GM20000 (cell line): Measurements from ENCODE around the gene SUPT3H.

Source experiments
- DNase-seq: peaks from one replicate; pipeline ENCODE4 v3.0.0; 2012; ENCODE audit warnings: low spot score
- CTCF ChIP-seq: IDR thresholded peaks from 2 replicates; pipeline ENCODE4 v1.5.1; 2012; ENCODE audit warnings: mild to moderate bottlenecking, control low read depth; ENCODE audit errors: extremely low read depth, missing control alignments

Gene SUPT3H

GRCh38 chr6:45116714-45117410 is 260.9 kb downstream of the SUPT3H start:
- DNase-seq, result no peak
- TF ChIP-seq CTCF, result no peak

GRCh38 chr6:45115696-45116095 is 262.0 kb downstream of the SUPT3H start:
- no peak for DNase-seq
- TF ChIP-seq CTCF, result no peak

- no peak for TF ChIP-seq CTCF
- no peak for DNase-seq
Observed at GRCh38 chr6:45112711-45113110, 265.0 kb downstream of the SUPT3H start.

GRCh38 chr6:45109551-45109950 is 268.2 kb downstream of the SUPT3H start:
- no peak for DNase-seq
- no peak for TF ChIP-seq CTCF

- no peak for TF ChIP-seq CTCF
- DNase-seq, result no peak
Observed at GRCh38 chr6:45105170-45105820, 272.4 kb downstream of the SUPT3H start.

GRCh38 chr6:45104429-45104828 is 273.3 kb downstream of the SUPT3H start:
- no peak for TF ChIP-seq CTCF
- no peak for DNase-seq

- DNase-seq, result no peak
- TF ChIP-seq CTCF, result no peak
Observed at GRCh38 chr6:45098256-45098655, 279.5 kb downstream of the SUPT3H start.
